HuH-7 (cell line): ENCODE results near the gene CRYBB1.

ENCODE experiments used
- DNase-seq: peaks from one replicate; pipeline ENCODE4 v3.0.0; 2011; ENCODE audit warnings: low spot score

The CRYBB1 gene

DNA sequence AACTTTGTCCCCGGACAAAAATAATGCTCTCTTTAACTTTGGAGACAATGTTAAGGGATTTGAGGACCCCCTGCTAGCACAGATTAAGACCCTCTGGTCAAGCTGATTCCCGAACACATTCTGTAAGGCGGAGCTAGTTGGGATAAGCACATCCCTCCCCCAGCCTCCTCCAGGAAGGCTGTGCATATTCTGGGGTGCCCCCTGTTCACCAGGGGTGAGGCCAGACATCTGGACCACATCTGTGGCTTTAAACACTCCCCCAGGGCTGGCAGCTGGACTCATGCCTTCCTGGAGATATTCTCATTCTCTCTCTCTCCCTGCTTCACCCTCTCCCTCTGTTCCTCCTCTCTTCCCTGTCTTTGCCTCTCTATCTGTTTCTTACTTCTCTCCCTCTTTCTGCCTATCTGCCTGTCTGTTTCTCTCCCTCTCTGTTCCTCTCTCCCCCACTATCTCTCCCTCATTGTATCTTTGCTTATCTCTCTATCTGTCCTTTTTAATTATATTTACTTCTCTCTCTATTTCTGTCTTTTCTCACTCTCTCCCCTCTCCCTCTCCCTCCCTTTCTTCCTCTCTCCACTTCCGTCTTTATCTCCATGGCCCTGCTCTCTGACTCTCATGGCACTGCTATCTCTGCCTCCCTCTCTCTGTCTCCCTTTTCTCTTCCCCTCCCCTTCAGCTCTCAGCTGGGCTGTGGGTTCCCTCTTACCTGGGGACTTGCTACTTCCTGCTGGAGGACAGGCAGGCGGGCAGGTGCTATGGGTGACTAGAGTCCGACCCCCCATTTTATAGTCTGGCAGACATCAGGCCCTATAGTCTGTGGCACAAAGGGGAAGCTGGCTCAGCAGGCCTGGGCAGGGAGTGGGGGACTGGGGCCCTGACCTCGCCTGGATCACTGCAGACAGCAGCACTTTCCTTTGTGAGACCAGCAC lies at the start of gene CRYBB1:
TSS of gene CRYBB1 (minus strand) at position 757 of the 929 bp plus-strand sequence. CDS start 1,708 bp downstream, outside the sequence.
- DNase-seq: no peak

DNA sequence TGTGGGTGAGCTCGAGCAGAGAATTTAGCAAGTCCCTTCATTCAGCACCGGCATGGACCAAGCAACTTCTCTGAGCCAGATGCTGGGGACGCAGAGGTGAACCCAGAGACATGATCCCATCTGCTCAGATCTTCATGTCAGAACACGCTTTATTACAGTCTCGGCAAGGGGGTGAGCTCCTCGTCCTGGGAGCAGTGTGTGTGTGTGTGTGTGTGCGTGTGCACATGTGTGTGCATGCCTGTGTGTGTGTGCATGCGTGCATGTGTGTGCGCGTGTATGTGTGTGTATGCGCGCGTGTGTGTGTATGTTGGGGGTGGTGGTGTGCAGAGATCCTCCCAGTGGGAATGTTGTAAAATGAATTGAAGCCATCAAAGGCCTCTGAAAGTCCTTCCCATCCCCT lies 49.3 kb upstream of the CRYBB1 start:
- no peak for DNase-seq

DNA sequence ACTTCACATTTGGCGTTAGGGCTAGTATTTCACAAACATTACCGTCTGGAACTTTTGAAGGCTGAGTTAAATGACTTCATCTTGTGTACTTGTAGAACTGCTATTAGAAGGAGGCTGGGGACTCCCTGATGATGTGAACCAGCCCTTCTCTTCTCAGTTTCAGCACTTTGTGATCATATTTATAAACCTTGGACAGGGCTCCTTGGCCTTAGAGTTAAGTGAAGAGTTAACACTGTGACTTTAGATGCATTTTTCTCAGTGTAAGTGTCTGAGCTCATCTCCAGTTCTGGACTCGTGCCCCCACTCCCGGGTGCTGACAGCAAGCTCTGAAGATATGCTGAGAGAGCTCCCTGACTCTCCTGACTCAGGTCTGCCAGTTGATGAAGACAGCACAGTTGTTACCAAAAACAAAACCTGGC lies 48.0 kb upstream of the CRYBB1 start:
- DNase-seq: no peak

DNA sequence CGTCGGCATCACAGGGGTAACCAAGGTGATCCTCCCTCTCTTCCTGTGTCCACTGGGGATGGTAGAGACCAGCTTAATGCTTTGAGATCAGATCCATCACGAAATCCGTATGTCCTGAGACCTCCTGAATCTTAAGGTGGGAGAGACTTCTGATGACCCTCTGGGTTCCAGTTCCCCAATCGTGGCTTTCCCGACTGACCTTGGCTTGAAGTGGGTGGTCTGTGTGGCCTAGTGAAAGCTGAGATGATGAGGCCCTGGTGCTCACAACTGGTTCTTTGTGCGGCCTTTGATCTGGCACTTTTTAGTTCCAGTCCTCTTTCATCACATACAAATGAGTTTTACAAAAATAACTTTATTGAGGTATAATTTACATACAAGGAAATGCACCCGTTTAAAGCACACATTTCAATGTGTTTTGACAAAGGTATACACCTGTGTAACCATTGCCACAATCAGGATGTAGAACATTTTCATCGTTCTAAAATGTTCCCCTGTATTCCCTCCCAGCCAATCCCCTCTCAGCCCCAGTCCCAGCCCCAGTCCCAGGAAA lies 45.6 kb upstream of the CRYBB1 start:
- no peak for DNase-seq

DNA sequence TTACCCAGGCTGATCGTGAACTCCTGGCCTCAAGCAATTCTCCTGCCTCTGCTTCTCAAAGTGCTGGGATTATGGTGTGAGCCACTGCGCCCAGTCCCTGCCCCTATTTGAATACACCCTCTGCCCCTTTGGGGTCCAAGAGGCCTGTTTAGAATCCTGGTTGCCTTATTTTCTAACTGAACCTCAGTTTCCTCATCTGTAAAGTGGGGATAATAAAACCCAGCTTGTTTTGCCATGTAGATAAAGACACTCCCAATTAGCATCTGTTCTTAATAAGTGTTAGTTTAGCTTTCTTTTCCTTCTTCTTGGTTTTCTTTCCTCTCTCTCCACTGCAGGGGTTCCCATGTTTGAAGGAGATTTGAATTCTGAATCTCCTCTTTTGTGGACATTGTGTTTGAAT lies 44.3 kb upstream of the CRYBB1 start:
- no peak for DNase-seq

DNA sequence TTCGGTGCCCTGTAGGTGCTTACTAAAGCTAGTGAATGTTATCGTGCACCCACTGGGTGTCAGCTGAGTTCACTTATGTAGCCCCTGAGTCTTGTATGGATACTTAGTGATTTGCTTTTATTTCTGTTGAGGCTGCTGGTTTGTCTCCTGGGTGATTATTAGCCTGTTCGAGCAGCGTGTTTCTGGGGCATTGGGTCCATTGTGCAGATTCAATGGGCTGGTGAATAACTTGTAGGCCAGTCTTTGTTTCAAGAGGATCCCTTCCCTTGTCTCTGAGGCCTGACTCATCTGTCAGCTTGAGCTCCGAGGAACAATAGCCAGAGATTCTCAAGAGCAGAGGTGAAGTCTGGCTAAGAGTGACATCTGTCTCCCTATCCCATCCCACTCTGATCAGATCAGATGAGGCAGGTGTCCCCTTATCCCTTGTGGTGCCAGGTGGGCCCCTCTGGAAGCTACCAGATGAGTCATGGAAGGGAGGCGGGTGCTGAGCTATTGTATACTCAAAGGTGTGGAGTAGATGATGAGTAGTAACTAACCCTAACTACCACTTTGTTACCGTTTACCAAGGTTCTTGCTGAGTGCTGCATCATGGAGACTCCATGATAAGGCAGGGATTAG lies 43.2 kb upstream of the CRYBB1 start:
- no peak for DNase-seq

DNA sequence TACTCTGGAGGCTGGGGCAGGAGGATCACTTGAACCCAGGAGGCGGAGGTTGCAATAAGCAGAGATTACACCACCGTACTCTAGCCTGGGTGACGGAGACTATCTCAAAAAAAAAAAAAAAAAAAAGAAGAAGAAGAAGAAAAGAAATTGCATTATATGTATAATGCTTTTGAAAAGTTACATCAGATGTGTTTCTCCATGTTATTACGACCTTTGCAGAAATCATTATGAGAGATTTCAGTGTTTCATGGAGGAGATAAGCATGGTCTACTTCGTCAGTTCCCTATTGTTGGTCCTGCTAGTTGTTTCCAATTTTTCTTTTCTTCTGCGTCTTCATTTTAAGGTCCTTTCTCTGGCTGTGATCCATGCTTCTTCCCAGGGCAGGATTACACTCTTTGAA lies 42.5 kb upstream of the CRYBB1 start:
- no peak for DNase-seq

DNA sequence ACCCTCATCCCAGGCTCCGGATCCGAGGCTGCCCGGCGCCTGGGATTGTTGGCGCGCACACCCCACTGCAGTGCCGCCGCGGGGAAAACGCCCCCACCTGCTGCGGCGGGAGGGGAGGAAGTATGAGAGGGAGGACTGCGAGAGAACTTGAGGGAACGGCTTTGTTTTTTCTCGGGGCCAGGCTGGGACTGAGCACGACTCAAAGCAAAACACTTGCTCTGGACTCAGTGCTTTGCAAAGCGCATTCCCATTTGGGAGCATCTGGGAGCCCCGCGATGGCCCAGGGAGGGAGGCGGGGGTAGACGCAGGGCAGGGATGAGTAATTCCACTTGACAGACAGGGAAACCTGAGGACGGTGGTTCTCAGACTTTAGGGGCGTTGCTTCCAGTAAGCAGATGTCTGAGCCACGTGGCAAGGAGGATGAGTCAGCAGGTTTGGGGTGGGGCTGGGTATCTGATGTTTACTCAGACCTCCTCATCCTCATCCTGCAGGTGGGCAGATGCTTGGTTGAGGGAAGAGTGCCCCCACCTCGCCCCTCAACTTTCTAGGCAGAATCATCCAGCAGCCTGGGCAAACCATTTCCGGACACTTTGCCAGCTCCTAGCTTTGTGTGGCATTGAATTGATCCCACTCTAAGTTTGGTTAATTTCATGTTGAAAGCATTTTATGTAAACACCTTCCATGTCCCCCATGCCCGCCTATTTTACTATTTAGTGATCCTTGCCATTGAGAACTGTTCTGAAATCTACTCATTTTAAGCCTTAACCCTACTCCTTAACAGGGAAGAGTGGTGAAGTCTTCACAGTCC lies 41.0 kb upstream of the CRYBB1 start:
- no peak for DNase-seq

DNA sequence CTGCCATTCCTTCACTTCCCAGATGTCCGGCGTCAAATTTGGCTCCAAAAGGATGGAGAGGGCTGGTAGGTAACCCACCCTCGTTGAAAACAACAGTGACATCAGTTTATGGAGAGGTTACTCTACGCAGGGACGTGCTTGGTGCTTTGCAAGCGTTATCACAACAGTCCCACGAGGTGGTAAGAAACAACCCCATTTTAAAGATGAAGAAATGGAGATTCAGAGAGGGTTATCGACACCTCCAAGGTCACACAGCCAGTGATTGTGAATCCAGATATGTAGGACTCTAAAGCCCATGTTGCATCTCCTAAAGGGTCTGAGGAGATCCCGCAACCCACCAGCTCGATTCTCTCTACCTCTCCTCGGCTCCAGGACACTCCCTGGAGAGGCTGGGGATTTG lies 40.3 kb upstream of the CRYBB1 start:
- no peak for DNase-seq

DNA sequence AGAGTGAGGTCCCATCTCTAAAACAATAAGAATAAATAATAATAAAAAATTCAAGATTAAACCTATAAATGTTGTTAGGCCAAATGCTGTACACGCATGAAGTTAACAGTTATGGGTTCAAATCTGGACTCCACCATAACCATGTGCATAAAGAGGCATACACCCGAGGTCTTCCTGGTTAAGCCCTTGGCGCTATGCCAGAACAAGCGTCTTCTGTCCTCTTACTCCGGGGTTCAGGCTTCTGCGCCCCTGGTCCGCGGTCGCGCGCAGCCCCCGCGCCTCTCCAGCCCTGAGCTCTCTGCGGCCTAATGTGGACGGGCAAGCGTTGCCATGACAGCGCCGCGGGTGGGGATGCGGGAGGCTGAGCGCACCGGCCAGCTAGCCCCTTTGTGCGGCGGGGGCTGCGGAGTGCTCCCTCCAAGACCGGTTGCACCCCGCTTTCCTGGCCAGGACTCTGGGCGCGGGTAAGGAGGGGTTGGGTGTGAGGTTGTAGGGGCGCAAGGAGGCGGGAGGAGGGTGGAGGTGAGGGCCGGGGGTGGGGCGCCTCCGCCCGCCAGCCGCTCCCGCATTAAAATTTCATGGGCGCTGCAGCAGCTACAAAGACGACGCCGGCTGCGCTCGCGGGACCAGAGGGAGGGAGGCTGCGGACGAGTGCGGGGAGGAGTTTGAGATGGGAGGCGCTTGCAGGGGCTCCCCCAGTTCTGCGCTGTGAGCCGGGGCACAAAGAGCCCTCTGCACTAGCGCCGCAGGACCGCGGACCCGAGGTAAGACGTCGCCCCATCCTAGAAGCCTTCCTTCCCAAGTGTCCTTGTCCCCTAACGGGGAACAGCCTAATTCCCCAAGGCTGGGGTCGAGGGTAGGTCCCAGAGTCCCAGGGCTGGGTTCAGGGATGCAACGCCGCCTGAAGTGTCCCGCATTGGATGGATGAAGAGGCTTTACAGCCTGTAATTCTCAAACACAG lies 39.3 kb upstream of the CRYBB1 start, which contains the start of gene MIAT:
TSS of gene MIAT (plus strand) at position 698 of the 961 bp plus-strand sequence.
- DNase-seq: no peak

DNA sequence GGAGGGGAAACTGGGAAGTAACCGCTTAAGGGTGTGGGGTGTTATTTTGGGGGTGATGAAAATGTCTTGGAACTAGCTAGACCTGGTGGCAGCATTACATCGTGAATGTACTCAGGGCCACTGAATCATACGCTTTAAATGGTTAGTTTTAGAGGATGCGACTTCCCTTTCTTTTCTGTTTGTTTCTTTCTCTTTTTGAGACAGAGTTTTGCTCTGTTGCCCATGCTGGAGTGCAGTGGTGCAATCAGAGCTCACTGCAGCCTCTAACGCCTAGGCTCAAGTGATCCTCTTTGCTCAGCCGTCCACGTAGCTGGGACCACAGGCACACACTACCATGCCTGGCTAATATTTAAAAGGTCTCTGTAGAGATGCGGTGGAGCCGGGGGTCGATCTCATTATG lies 34.0 kb upstream of the CRYBB1 start:
- DNase-seq: no peak

DNA sequence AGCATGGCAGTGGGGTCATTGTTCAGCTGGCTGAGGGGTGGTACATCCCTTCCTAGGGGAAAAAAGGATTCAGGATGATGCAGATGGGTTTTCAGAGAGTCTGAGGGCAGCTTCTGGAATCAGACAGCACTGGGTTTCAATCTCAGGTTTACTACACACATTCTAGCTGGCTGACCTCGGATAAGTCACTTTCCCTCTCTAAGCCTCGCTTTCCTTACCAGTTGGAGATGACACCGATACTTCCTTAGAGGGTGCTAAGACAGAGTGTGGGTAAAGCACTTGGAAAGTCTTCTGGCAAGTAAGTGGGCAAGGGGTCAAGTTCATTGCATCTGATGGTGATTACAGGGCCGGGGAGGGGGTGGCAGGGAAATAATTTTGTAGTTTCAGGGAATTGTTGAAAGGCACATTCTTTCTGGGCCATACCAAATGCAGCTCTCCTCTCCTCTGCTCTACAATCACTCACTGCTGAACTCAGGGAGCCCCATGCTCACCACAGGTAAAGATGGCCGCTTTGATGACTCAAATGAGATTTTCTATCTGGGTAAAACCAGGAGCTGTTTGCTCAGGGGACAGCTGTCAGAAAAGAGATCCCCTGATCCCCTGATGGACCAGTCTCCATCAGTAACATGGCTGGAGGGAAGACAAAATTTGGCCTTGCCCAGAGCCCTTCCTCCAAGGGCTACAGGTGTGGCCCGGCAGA lies 33.0 kb upstream of the CRYBB1 start:
- no peak for DNase-seq

DNA sequence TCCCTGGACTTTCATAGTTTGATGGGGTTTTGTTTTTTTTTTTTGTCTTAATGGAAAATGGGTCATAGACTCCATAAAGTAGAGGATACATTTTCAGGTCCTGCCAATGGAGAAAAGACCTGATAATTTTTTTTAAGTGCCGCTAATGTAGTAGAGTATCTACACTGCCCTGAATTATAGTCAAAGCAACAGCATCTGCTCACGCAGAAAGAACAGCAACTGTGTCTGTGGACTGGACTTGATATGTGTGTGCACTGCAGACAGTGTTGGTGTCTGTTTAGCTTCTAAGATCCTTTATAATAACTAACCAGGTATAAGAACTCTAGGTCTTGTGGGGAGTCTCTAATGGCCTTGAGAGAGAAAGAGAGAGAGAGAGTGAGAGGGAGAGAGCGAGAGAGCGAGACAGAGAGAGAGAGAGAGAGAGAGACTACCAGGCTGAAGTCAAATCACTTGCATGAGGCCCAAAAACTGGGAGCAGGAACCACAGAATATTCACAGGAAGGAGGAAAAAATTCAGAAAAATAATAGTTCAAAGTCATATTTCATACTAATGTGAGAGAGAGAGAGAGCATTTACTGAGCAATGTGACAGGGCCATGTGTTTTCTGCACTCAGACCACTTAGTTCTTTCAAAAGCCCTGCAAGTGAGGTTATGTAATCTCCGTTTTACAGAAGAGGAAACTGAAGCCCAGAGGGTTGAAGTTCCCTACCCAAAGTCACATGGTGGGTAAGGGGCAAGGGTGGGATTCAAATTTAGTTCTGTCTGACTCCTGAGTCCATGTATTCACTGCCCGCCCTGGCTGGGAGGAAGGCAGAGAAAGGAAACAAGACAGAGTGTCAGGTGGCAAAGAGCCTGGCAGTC lies 30.9 kb upstream of the CRYBB1 start:
- no peak for DNase-seq

DNA sequence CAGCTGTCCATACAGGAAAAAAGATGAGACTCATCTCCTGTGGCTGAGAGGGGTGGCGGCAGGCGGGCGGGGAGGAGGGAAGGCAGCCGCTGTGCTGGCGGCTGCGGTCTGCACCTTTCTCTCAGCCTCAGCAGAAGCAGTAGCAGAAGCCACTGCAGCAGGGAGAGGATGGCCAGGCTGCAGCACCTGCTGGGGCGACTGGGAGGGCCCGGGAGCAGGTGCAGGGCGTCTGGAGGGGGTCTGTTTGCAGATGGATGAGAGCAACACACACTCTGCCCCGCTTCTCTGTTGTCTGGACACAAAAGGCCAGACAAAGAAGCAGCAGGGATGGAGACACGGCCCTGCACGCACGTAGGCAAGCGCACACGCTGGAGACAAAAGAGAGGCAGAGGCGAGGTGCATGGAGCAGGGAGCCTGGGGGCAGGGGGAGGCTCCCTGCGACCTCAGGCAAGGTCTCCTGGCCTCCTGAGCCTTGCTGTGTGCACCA lies 30.2 kb upstream of the CRYBB1 start:
- no peak for DNase-seq

DNA sequence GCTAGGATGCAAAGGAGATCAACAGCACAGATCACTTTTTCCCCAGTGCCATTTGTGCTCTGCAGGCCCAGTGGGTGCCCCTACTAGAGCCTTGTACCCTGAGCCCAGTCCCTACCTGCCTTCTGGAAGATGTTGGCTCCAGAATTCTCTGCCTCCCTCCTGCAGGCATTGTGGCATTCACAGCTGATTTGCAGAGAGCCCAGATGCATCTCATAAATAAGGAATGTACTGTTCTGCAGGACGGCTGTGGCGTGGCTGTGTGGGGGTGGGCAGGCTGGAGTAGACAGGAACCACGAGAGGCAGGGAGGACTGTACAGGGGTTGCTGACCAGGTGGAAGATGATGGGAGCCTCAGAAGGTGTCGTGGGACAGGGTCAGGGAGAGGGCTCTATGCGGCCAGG lies 28.3 kb upstream of the CRYBB1 start:
- DNase-seq: no peak

DNA sequence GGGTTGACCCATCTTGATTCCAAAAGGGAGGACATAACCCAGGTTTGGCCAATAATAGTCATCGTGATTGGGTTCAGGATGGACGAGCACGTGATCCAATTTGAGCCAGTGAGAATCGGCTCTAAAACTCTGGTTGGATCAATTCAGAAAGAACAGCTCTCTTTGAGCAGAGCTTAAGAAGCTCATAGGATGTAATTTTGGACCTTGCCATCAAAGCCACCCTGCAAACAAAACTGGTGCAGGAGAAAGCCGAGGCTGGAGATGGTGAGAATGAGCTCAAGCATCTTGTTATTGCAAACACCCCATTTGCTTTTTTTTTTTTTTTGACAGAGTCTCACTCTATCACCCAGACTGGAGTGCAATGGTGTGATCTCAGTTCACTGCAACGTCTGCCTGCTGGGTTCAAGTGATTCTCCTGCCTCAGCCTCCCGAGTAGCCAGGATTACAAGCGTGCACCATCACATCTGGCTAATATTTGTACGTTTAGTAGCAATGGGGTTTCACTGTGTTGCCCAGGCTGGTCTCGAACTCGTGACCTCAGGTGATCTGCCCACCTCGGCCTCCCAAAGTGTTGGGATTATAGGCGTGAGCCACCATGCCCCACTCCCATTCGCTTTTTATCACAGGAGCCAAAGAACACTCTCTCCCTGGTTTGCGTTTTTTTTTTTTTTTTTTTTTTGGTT lies 25.7 kb upstream of the CRYBB1 start:
- DNase-seq: no peak

DNA sequence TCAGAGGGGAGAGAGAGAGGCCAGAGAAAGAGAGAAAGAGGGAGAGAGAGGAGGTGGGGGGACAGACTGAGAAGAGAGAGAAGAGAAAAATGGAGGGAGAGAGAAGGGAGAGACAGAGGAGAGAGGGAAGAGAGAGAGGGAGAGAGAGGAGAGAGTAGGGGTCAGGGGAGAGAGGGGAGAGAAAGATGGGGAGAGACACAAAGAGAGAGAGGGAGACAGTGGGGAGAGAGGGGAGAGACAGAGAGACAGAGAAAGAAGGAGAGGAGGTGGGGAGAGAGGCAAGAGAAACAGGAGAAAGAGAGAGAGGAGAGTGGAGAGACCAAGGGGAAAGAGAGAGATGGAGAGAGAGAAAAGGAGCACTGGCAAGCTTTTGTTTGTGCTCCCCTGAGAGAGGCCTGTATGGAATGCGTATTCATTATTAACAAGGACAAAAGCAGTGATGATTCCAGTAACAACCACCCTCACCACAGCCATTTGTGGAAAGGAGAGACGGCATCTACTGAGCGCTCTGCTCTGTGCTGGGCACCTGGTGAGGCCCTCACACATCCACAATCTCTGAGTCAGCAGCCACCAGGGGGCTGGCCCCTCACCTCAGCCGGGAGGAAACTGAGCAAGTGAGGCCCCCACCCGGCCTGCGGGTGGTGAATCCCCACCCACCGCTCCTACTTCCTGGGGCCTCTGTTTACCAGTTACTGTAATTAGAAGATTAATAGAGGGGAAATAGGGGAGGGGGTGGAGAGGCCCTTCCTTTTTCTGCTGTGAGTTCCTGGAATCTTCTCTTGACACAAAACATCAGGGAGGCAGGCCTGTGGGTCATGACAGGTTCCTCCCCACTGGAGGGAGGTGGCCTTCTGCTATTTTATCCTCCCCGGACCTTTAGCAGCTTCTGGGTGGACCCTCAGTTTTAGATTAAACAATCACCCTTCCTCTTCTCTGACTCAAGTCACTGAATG lies 24.9 kb upstream of the CRYBB1 start:
- DNase-seq: no peak

DNA sequence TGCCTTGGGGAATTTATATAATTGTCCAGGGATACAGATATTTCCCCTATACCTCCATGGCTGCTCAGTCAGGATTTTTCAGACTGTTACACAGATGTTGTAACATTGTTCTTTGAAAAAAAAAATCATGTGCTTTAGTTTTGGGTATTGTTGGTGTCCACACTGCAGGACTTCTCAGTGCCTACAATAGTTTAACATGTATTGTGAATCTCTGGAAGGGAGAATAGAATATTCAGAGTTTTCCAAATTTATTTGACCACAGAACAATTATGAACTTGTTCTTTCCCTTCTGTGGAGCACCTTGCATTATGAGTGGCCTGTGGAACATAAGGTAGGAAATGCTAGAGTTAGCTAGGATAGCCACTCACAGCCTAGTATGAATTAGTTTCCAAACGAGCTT lies 18.5 kb upstream of the CRYBB1 start:
- no peak for DNase-seq
